Small intestine (tissue), 7 donors: ENCODE data around the gene S1PR5. TPM values are rescaled to one million over a fixed set of nuclear protein-coding genes. Genes with fewer than 3 reads are reported as not detected.

Experiments
- DNase-seq, 2 donors: peaks; one replicate each; pipeline versions ENCODE4 v3.0.0 to v3.0.0-alpha.2; 2013
- FAIRE-seq: peaks from 2 replicates; lab custom pipeline; 2012; peaks lifted over from hg19 to GRCh38; lab: Jason Lieb, UNC
- H3K27ac ChIP-seq, 3 donors: one replicate each; pipeline ENCODE4 v1.5.1; 2013; ENCODE audit warnings: low read length in 2 of 3, mild to moderate bottlenecking in 2 of 3, control low read depth in 1 of 3, inconsistent platforms in 1 of 3, low read depth in 1 of 3, moderate library complexity in 1 of 3
- H3K27me3 ChIP-seq, 3 donors: one replicate each; pipeline ENCODE4 v1.6.1; 2013; ENCODE audit warnings: low read length in 3 of 3, inconsistent platforms in 1 of 3; ENCODE audit not compliant: control insufficient read depth in 3 of 3, insufficient read depth in 3 of 3
- H3K36me3 ChIP-seq, 3 donors: one replicate each; pipeline ENCODE4 v1.6.1; 2013; ENCODE audit warnings: low read length in 3 of 3, inconsistent platforms in 1 of 3, low read depth in 1 of 3, mild to moderate bottlenecking in 1 of 3, moderate library complexity in 1 of 3; ENCODE audit not compliant: control insufficient read depth in 3 of 3, insufficient read depth in 2 of 3
- H3K4me1 ChIP-seq, 3 donors: one replicate each; pipeline ENCODE4 v1.6.1; 2013; ENCODE audit warnings: low read length in 2 of 3, inconsistent platforms in 1 of 3, low read depth in 1 of 3, mild to moderate bottlenecking in 1 of 3, moderate library complexity in 1 of 3; ENCODE audit not compliant: control insufficient read depth in 3 of 3, insufficient read depth in 2 of 3
- H3K4me3 ChIP-seq, 3 donors: one replicate each; pipeline ENCODE4 v1.5.1; 2013; ENCODE audit warnings: low read length in 3 of 3, control low read depth in 1 of 3, inconsistent platforms in 1 of 3, low read depth in 1 of 3, mild to moderate bottlenecking in 1 of 3, moderate library complexity in 1 of 3
- H3K9me3 ChIP-seq, 2 donors: one replicate each; pipeline ENCODE4 v1.6.1; 2013; ENCODE audit warnings: low read depth in 1 of 2, low read length in 1 of 2; ENCODE audit not compliant: control insufficient read depth in 2 of 2, insufficient read depth in 1 of 2
- WGBS, 3 donors: extraction: QIAGEN DNeasy Blood & Tissue Kit; methylation state at CpG; one replicate each; pipeline ENCODE4 v1.1.7; 2013; 5-methylcytosine and 5-hydroxymethylcytosine counted together
- polyA plus RNA-seq, 4 donors: library from polyadenylated mRNA; stranded (reverse) in 3 of 4; unstranded in 1 of 4; fragments of 200-250 nt in 3 of 4; fragments of 120-200 nt in 1 of 4; gene quantifications; one replicate each; pipeline versions ENCODE4 v1.2.1 to v1.2.3, GENCODE V29; 2013
- donor health status: healthy with polysubstance abuse.
- donor health status: control.
- donor health status: control.
- donor health status: Bipolar disorder and iron deficiency.
- donor health status: healthy.

Gene S1PR5
- polyA plus RNA-seq, 4 donors = 0.09 to 0.89 TPM; not detected in 2

- Histone ChIP-seq H3K4me3 (no peak overlapping the region), H3K27me3 (no peaks in the 10 kb centered on the region), H3K9me3 (no peaks in the 10 kb centered on the region), H3K4me1 (no peaks in the 10 kb centered on the region), H3K27ac (no peak overlapping the region), H3K36me3 (peaks cover 16 to 74% (median 17%) of the 10 kb centered on the region in 3 donors)
- FAIRE-seq (no peak), DNase-seq (no peak)
- WGBS, 3 donors = 85 to 89% (median 86%) methylated on average over 13 of the region's 13 CpGs
These were observed 30.7 kb downstream of the S1PR5 start for GRCh38 chr19:10486551-10486950.

- peaks cover 0 to 9% (median 0%) of the 10 kb centered on the region in 3 donors for H3K27me3 ChIP-seq
- H3K4me1 ChIP-seq = peaks cover 0 to 6% (median 4%) of the 10 kb centered on the region in 3 donors
- H3K36me3 ChIP-seq = peaks cover 0 to 4% (median 0%) of the 10 kb centered on the region in 3 donors
- H3K9me3 ChIP-seq = no peaks in the 10 kb centered on the region
- 4 to 11% (median 6%) methylated on average over 27 to 36 of the region's 36 CpGs for WGBS, 3 donors
- FAIRE-seq (no peak), DNase-seq (peak; percentile 79 to 81)
- H3K27ac ChIP-seq = no peak overlapping the region
- peak overlapping the region in 1 of 3 donors; percentile 17 for H3K4me3 ChIP-seq
These were observed 38.3 kb downstream of the S1PR5 start for GRCh38 chr19:10478903-10479384.

GRCh38 chr19:10478476-10478875 lies 38.8 kb downstream of the S1PR5 start:
- H3K36me3 ChIP-seq = peaks cover 0 to 3% (median 0%) of the 10 kb centered on the region in 3 donors
- peaks cover 0 to 9% (median 0%) of the 10 kb centered on the region in 3 donors for H3K27me3 ChIP-seq
- 12 to 34% (median 25%) methylated on average over 5 of the region's 5 CpGs for WGBS, 3 donors
- no peak overlapping the region for H3K27ac ChIP-seq
- FAIRE-seq (no peak), DNase-seq (no peak)
- no peak overlapping the region for H3K4me3 ChIP-seq
- no peaks in the 10 kb centered on the region for H3K9me3 ChIP-seq
- H3K4me1 ChIP-seq = peaks cover 0 to 6% (median 4%) of the 10 kb centered on the region in 3 donors

GRCh38 chr19:10474962-10475451 lies 42.2 kb downstream of the S1PR5 start:
- H3K27ac ChIP-seq = no peak overlapping the region
- FAIRE-seq = no peak
- peaks cover 0 to 6% (median 4%) of the 10 kb centered on the region in 3 donors for H3K4me1 ChIP-seq
- no peaks in the 10 kb centered on the region for H3K36me3 ChIP-seq
- 44 to 58% (median 53%) methylated on average over 6 of the region's 6 CpGs for WGBS, 3 donors
- H3K9me3 ChIP-seq = no peaks in the 10 kb centered on the region
- DNase-seq = peak in 1 of 2 donors; percentile 18
- no peak overlapping the region for H3K4me3 ChIP-seq
- H3K27me3 ChIP-seq = peaks cover 0 to 9% (median 0%) of the 10 kb centered on the region in 3 donors

GRCh38 chr19:10473192-10473591 lies 44.1 kb downstream of the S1PR5 start:
- Histone ChIP-seq H3K27me3 (peaks cover 0 to 12% (median 0%) of the 10 kb centered on the region in 3 donors), H3K27ac (no peak overlapping the region), H3K4me1 (no peaks in the 10 kb centered on the region), H3K9me3 (no peaks in the 10 kb centered on the region), H3K36me3 (no peaks in the 10 kb centered on the region), H3K4me3 (no peak overlapping the region)
- FAIRE-seq = no peak
- DNase-seq = no peak
- 59 to 67% (median 63%) methylated on average over 5 of the region's 5 CpGs for WGBS, 3 donors

- Histone ChIP-seq H3K4me1 (no peaks in the 10 kb centered on the region), H3K27me3 (peaks cover 0 to 17% (median 0%) of the 10 kb centered on the region in 3 donors), H3K27ac (no peak overlapping the region), H3K36me3 (peaks cover 0 to under 1% (median 0%) of the 10 kb centered on the region in 3 donors), H3K4me3 (no peak overlapping the region), H3K9me3 (no peaks in the 10 kb centered on the region)
- DNase-seq = peak; percentile 42 to 45
- no peak for FAIRE-seq
- 27 to 53% (median 32%) methylated on average over 6 of the region's 6 CpGs for WGBS, 3 donors
These were observed 45.3 kb downstream of the S1PR5 start for GRCh38 chr19:10471909-10472308.

GRCh38 chr19:10468133-10468532 lies 49.1 kb downstream of the S1PR5 start:
- 75 to 77% (median 76%) methylated on average over 12 of the region's 12 CpGs for WGBS, 3 donors
- H3K27me3 ChIP-seq = peaks cover 0 to 17% (median 0%) of the 10 kb centered on the region in 3 donors
- DNase-seq = no peak
- no peaks in the 10 kb centered on the region for H3K4me1 ChIP-seq
- no peaks in the 10 kb centered on the region for H3K9me3 ChIP-seq
- H3K4me3 ChIP-seq = no peak overlapping the region
- FAIRE-seq = no peak
- H3K36me3 ChIP-seq = peaks cover 0 to 4% (median 0%) of the 10 kb centered on the region in 3 donors
- no peak overlapping the region for H3K27ac ChIP-seq

GRCh38 chr19:10467104-10467706 lies 50.0 kb downstream of the S1PR5 start:
- H3K9me3 ChIP-seq = no peaks in the 10 kb centered on the region
- no peak overlapping the region for H3K27ac ChIP-seq
- FAIRE-seq = no peak
- peaks cover 0 to 22% (median 0%) of the 10 kb centered on the region in 3 donors for H3K27me3 ChIP-seq
- no peak overlapping the region for H3K4me3 ChIP-seq
- DNase-seq = no peak
- H3K4me1 ChIP-seq = no peaks in the 10 kb centered on the region
- H3K36me3 ChIP-seq = peaks cover 0 to 4% (median 0%) of the 10 kb centered on the region in 3 donors
- 85 to 86% (median 86%) methylated on average over 19 to 20 of the region's 20 CpGs for WGBS, 3 donors
